NCI-H526 (cell line): ENCODE measurements around the gene DCAF6.
"Not testable (repeated sequence)": the region's sequence is repeated elsewhere in the genome, so short reads cannot be mapped to it uniquely, and the experiment has no call there.

Source experiments
- DNase-seq, 2 experiments: peaks; one replicate each; lab custom pipeline; 2025; lab: John Stamatoyannopoulos, UW

The DCAF6 gene

DNA sequence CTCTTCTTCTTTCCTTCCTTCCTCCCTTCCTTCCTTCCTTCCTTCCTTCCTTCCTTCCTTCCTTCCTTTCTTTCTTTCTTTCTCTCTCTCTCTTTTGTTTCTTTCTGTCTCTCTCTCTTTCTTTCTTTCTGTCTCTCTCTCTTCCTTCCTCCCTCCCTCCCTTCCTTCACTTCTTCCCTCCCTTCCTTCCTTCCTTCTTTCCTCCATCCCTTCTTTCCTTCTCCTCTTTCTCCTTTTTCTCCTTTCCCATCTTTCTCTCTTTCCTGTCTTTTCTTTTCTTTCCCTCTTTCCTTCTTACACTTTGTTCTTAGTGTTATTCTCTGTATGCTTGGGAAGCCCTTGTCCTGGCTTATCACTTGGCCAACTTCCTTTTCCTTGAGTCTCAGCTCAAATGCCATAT lies 72.8 kb downstream of the DCAF6 start:
- no peak for DNase-seq

DNA sequence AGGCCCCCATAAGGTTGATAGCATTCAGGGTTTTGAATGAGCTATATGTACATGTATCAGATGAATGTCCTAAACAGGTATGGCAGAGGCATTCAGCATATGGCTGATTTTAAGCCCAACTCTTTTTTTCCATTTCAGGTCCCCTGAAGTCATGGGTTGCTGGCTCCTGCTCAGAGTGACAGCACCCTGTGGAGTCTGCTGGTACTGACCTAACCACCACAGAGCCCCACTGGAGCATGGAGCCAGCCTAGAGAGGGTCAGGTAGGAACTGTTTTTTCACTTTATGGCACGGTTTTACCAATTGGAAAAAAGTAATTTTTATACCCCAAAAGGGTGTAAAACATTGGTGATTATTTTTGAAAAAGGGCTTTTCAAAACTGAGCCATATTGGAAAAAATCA lies 82.9 kb downstream of the DCAF6 start:
- DNase-seq, result no peak

DNA sequence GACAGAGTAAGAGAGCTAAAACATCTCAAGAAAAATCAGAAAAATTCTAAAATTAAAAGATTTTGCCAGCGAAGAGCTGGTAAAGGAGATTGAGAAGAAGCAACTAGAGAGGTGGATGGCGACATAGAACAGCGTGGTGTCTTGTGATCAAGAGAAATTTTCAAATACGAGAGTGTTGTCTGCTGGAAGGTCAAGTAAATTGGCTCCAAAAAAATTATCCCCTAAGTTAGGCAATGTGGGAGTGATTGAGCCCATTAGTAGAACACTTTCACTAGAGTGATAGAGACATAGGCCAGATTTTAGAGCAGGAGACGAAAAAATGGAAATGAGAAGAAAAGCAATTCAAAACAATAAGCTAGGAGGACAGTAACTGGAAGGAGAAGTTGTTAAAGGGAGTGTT lies 94.7 kb downstream of the DCAF6 start:
- DNase-seq, result no peak

DNA sequence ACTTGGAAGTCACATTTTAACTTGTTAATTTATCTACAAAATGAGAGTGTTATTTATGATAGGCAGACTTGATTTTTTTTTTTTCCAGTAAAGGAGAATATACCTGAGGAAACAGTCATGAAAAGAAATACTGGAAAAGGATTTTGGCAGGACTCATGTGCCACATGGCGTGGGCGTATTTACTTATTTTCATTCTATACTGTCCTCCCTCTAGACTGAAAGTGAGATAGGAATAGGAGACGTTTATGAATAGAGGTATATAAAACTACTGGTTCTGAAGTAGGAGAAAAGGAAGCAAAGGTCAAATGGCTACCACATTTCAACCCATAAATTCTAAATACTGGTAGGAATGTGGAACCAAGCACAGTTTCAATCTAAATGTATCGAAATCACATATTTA lies 95.1 kb downstream of the DCAF6 start:
- DNase-seq, result no peak

DNA sequence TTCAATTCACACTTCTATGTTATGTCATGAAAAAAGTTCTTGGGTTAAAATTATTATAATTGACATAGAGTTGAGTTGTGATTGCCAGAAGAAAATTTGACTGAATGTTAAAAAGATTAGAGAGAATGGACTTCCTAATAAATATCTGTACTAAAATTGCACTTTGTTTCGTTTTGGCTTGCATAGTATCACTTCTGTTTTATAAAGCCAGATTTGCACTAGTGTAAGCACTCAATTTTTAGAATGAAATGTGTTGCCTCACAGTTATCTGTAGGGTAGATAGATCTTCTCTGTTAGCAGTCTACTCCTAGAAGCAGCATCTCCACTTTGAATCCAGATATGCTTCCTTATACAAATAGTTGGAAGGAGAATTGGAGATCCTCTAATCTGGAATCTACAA lies 95.5 kb downstream of the DCAF6 start:
- no peak for DNase-seq

DNA sequence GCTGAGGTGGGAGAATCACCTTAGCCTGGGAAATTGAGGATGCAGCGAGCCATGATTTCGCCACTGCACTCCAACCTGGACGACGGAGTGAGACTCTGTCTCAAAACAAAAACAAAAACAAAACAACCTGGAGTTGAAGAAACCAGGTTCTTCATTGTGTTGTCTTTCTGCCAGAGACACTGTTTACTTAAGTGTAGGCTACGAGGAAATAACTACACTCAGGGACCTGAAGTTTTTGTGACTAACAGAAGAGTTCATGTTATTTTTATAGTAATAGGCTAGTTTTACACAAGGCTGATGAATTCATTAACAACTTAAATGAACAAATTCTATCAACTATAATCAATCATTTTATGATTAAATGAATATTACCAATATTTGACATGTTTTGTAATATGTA lies 98.9 kb downstream of the DCAF6 start:
- DNase-seq, result no peak

DNA sequence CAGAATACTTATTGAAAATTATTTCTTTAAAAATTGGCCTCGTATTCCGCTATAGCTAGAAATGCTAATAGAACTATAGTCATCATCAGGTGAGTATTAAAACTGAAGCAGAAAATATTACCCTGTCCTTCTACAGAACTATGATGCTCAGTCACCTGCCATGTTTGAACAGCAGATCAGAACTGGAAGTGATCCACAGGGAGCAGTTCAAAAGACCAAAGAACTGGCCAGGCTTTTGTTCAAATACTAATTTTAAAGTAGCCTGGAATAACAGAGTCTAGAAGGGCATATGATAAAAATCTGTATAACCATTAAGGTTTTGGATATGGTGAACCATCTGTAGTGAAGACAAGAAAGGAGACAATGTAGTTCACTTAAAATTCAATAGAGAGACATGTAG lies 105.9 kb downstream of the DCAF6 start:
- no peak for DNase-seq

DNA sequence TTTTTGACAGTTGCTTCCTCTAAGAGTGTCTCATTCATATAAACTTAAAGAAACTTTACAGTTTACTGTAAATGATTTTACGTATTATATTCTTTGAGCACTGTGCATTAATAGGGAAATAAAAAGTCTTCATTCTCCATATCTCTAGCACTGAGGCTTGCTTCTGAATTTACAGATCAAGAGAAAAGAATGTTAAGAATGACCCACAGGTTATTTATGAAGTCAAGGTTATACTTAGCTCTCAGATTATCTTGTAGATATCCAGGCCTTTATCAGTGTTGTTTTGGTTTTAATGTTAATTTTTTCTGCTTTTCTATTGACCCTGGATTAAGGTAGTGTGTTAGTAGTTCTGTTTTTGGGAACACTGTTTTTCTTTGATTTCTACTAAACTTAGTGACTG lies 108.8 kb downstream of the DCAF6 start:
- DNase-seq, result no peak

DNA sequence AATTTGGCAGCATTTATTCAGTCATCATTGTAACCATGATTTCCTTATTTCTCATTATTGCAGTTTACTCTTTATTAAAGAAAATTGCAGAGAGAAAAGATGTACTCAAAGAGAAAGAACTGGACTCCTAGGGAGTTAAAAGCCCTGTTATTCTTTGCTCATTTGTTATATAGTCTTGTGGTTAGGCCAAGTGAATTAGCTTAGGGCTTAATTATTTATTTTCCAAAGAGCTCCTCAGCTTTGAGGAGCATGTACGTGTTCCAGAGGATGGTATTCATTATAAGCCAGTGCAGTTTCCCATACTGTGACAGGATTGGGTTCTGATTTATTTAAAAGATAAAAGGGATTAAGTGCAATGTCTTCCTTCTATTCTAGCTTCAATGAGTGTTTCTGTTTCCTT lies 113.8 kb downstream of the DCAF6 start:
- DNase-seq, result no peak

DNA sequence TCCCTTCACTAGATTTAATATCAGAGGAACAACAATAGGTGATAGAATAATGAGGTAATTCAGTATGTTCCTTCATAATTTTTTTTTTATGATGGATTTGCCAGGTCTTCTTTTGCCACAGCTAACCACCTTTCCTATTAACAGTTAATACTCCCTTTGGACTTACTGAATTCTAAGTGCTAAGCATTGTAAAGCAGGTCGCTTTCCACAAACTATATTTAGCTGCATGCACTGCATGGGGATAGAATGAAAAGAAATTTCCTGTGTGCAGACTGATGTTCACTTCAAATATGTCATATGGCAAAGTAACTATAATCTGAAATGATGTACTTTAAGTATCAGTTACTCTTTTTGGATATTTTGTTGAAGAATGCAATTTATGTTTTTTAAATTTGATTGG lies 114.4 kb downstream of the DCAF6 start:
- DNase-seq, result no peak

DNA sequence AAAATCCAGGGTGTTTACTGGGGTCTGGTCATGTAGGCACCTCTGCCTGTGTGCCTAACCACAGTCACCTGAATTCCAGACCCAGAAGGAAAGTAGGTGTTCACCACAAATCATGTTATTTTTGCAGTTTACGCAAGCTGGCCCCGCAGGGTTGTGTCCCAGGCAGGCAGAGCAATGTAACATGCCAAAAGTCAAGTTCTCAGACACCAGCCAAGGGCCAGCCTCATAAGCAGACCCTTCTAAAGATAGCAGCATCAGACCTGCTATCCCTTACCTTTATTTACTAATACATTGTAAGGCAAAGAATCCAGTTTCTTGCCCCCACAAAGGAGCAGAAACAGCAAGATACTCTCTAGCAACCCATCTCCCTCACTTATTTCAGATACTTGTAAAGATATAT lies 117.2 kb downstream of the DCAF6 start:
- no peak for DNase-seq

DNA sequence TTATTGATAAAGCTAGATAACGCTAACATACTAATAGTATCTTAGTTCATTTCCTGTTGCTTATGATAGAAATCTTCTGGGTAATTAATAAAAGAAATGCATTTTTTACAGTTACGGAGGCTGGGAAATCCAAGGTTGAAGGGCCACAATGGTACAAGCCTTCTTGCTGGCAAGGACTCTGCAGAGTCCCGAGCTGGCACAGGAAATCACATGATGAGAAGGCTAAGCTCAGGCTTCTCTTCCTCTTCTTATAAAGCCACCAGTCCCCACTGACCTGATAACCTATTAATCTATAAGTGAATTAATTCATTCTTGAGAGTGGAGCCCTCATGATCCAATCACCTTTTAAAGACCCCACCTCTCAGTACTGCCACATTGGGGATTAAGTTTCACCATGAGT lies 117.6 kb downstream of the DCAF6 start:
- no peak for DNase-seq

DNA sequence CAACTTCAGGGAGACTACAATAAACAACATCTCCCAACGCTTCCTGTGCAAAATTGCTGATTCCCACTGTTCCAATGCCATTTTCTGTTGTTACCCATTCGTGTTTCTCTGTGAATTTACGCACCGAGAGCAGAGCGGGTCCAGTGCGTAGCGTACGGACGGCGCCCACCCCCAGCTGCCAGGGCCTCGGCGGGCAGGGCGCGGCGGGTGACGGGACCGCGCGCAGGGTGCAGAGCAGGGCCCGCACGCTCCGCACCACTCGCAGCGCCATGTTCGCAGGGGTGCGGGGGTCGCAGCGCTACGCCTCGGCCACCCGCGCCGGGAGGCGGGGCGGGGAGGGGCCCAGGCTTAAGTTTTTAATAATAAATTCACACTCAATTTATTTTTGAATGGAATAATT lies 119.7 kb downstream of the DCAF6 start:
- DNase-seq, result not testable (repeated sequence)

DNA sequence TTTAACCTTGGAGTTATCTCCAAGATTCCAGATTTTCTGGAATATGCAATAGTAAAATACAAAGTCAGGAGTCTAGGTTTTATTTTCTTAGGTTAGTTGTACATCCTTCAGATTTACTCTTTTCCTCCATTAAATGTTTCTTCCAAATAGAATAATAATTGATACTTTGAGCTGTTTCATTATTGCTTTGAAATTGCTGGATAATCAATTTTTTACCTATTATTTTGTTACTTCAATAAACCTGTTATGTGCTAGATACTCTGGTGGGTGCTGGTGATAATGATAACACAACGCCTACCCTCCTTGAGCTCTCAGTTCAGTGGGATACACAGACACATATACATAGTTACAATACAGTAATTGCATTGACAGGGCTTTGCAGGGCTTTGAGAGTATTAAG lies 120.9 kb downstream of the DCAF6 start:
- DNase-seq, result no peak

DNA sequence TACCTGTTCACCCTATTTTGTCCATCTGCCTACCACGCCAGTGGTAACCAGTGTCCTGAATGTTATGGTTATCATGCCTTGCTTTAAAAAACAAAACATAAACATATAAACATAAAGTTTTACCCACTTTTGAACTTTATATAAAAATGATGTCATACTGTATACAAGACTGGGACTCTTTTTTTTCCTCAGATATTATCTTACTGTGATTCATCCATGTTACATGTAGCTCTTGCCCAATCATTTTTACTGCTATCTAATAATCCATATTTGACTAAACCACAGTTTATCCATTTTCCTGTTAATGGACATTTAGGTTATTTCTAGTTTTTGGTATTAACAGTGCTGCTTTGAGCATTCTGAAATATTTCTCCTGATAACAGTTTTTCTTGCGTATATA lies 121.4 kb downstream of the DCAF6 start:
- DNase-seq, result no peak

DNA sequence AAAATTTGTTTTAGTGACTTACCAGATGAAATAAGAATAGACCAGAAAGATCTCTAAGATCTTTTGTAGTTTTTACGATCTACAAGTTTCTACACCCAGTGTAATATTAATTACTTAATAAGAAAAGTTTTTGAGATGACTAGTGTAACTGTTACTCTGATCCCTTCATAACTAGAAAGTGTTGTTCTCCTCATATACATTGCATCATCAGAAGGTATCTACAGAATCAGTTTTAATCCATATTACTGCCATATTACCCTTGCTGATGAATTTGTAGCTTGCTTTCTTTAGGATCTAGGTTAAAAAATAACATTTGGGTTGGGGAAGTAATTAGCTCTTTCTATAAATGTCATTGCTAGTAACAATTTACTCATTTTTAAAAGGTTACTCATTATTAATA lies 127.7 kb downstream of the DCAF6 start:
- no peak for DNase-seq

DNA sequence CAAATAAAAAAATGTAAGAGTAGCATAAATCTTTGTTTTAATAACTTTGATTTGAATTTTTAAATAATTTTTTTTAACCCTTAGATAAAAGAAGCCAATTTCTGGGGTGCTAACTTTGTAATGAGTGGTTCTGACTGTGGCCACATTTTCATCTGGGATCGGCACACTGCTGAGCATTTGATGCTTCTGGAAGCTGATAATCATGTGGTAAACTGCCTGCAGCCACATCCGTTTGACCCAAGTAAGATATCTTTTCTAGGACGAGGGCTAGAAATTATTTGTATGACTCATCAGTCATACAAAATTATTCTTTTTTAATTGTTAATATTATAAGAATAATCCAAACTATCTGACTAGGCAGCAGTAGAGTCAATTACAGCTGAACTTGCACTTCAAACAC lies 129.0 kb downstream of the DCAF6 start:
- no peak for DNase-seq

DNA sequence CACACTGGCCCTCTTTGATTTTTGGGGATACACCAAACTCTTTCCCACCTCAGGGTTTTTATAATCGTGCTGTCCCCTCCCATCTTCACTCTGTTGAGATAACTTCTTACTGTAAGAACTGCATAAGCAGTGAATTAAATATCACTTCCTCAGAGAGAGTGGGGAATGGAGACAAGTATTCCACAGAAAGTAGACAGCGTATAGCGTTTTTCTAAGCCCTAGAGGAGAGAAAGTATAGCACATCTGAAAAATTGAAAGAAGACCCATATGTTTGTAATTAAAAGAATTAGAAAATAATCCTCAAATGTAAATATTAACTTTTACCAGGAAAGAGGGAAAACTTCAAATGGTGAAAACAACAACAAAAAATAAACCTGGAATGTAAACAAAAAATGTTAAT lies 132.9 kb downstream of the DCAF6 start:
- no peak for DNase-seq

DNA sequence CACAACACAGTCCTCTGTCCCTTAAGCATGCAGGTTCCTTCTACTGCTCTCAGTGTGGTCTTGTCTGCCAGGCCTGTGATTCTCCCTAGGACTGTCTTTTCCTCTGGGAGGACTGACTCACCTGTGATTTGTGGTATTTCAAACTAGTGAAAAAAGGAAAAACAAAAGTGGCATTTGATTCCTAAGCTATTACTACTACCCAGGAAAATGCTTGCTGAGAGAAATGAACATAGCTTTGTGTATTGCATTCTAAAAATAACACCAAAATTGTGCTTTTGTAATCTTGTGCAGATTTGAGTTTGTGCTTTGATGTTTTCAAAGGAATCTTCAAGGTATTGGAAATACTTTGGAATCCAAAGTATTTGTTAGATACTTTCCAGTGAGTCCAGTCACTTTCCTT lies 143.3 kb downstream of the DCAF6 start:
- DNase-seq, result no peak

DNA sequence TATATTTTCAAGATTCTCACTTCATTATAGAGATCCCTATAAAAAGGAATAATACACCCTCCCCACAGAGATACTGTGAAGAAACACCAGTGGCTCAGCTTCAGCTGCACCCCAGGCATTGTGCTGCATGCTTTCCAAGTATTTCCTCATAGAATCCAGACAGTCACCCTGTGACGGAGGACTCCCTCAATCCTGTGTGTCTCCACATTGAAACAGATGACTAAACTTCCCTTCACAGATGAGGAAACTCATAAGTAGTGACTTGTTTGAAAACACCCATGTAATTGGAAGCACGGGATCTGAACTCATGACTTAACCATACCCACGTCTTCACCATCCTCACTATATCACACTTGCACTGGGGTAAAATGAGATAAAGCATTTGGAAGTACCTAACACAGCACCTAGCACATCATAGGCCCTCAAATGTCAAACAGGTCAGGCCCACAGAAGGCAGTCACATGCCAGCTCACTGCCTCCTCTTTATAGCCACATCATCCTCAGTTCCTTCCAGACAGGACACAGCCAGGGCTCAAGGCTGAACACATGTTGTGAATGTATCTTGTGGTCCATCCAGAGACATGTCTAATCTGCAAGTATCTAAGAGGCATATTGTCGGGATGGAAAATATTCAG lies 145.0 kb downstream of the DCAF6 start:
- DNase-seq, result no peak

DNA sequence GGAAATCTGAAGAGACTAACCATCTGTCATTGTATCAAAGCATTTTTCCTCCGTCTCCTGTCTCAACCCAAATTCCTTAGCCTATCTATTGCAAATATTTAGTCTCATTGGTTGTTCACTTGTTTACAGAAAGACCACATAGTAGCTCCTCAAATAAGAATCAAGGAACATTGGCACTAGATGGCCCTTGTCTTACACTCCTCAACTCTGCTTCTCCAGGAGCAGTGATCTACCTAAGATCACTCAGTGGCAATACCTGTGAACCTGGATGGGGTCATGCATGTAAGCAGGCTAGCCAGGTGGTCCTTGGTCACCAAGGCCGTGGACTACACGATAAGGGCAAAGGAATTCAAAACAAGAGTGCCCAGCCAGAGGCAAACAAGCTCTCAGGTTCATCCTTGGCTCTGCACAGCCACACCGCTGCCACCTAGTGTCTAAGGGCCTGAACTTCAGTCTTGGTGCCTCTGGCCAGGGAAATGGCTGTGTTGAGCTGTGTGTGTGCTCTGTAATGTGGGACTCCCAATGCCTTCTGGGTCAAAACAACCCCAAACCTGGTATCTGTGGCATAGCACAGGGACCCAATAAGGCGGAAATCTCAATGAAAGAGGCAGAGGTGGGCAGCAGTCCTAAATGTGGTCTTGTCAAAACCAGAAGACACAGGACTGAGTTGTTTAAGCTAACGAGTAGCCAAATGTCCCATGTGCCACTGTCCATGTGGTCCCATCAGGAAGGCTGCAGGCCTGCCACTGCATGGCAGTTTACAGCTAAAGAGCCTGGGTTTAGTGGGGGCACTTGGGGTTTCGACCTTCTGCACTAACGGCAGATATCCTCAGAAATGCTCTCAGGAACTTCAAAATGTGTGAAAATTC lies 145.8 kb downstream of the DCAF6 start:
- peak; percentile 84 to 93 for DNase-seq

DNA sequence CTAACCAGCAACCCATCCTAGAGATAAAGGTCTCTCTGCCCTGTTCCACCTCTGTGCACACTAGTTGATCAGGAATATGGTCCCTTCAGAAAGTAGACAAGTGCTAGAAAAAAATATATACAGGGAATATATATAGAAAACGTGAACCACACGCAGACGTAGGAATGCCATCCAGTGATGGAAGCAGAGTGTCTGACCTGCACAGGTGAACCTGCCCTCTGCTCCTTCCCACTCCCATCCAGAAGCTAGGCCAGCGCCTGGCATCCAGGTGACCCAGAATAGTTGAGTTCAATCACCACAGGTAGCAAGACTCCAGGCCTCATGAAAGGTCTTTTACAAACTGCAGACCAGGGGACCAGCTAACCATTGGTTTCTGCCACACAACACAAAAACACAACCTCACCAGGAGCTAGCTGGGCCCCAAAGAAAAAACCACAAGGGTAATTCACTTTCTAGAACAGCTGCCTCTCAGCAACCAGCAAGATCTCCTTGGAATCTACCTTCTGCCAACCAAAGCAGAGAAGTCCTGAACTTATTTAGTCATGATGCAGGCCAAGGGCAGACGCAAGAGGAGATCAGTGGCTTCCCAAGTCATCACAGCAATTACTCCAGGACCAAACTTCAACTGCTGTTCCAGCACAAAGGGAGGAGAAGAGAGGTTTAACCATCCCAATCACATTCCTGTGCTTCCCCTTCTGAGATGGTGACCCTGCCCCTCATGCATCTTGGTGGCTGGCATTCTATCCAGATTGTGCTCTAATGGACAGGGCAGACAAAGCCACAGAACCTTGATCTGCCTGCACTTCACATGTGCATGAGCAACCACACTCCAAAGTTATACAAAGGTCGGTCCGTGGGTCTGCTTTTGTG lies 147.2 kb downstream of the DCAF6 start:
- DNase-seq, result no peak
